GM19452 (cell line): ENCODE results near the gene MPRIP.

Experiments
- ATAC-seq: cut with Tn5 transposase; IDR thresholded peaks from one replicate; pipeline ENCODE4 v1.9.1; 2021; ENCODE audit not compliant: unreplicated experiment

MPRIP gene

DNA sequence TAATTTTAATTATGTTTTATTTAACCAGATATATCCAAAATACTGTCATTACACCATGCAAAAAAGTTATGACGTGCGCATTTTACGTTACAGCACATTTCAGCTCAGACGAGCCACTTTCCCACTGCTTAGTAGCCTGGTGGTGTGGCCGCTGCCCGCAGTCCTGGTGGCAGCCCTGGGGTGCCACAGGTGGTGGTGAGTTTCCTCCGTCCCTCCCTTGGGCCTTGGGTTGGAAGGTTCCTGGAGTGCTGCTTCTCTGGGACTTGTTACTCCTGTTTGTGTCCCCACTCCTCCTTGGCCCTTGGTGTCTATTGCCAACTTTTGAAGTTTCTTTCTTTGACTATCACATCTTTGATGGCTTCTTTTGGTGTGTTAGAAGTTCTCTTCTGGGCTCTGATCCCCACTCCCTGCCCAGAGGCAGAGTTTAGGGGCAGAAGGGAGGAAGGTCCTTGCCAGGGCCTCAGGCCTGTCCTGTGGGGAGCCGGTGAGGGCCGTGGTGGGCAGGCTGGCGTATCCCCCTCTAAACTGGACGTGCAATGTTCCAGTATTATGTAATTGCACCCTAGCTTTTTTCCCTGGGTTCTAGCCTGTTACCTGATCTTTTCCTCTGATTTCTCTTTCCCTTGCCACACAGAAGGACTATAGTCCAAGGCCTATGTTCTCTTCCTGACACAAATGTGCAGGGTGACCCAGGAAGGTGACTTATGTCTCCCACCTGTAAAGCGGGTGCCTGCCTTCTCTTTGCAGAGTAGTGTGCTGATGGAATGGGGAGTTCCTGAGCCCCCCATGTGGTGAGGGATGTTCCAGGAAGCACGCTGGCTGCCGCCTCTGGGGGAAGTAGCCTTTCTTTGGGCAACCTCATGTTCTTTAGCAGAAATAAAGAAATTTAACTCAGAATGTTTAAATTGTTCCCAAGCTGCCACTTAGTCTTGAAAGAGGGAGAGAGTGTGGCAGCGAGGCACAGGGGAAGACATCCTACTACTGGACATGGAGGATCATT lies 8.4 kb downstream of the MPRIP start:
- ATAC-seq = no peak

DNA sequence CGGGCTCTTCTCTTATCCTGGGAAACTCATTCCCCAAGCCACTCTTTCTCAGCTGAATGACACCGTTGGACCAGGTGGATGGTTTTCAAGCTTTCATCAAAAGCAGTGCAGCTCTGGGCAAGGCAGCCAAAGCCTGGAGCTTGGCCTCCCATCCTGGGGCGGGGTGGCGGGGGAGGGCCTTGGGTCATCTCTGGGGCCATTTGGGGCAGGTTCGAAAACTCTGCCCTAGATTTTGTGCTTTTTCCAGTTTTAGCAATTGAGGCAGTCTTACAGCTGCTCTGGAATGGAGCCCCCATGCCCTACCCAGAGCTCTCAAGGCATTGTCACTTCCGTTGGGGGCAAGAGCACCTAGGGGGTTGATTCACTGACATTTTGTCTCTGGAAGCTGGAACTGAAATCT lies 9.1 kb downstream of the MPRIP start:
- no peak for ATAC-seq

DNA sequence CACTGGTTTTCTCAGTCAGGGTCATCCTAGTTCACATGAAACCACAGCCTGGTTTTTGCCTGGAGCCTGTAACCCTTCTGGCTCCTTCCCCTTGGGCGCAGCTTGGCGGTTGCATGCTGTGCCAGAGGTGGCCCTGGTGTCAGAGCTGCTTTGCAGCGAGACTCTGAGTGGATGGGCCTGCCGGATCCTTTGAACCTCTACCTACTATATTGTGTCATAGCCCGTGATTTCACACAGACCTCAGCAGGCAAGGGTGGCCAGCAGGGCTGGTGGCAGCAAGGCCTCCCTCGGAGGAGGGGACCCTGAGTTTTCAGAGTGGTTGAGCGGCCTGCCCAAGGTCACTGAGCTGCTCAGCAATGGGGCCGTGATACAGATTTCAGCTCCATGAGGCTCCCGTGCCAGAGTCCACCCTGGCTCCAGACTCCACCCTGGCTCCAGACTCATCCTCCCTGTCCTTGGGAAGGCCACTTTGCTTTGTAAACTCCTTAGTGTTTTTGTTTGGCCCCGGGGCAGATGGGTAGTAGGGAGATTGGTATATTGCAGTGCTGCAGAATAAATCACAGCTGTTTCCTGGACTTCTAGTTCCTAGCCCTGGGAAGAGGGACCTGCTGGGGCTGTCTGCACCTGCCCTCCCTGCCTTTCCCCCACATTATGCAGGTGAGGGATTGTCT lies 9.7 kb downstream of the MPRIP start:
- no peak for ATAC-seq

DNA sequence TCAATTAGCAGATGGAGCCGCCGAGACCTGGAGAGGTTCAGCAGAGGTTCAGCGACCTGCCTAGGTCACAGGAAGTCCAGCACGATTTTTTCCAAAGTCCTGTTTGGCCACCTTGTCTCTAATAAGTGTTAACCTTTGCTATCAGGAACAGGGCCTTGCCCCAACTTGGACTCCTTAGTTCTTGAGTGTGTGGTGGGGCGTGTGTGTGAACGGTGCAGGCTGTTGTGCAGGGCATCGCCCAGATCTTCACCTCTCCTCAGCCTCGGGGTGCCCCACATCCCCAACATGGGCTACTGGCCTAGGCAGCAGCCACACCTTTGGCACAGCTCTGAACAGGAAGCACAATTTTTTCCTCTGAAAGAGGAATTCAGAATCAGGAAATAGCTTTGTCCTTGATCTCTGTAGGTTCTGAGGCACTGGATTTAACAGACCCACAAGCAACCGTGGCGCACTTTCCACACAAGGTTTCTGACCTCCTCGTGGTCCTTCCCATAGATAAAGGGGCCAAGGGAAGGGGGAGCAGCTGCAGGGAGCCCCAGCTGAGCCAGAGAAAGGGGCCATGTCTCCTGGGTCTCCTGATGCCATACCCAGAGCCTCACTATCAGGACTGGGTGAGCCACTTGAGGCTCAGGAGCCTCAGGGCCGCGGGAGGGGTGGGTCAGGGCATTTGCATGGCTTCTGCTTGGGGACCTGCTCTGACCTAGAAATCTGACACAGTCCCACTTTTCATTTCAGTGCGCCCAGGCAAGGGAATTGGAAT lies 10.4 kb downstream of the MPRIP start:
- no peak for ATAC-seq

DNA sequence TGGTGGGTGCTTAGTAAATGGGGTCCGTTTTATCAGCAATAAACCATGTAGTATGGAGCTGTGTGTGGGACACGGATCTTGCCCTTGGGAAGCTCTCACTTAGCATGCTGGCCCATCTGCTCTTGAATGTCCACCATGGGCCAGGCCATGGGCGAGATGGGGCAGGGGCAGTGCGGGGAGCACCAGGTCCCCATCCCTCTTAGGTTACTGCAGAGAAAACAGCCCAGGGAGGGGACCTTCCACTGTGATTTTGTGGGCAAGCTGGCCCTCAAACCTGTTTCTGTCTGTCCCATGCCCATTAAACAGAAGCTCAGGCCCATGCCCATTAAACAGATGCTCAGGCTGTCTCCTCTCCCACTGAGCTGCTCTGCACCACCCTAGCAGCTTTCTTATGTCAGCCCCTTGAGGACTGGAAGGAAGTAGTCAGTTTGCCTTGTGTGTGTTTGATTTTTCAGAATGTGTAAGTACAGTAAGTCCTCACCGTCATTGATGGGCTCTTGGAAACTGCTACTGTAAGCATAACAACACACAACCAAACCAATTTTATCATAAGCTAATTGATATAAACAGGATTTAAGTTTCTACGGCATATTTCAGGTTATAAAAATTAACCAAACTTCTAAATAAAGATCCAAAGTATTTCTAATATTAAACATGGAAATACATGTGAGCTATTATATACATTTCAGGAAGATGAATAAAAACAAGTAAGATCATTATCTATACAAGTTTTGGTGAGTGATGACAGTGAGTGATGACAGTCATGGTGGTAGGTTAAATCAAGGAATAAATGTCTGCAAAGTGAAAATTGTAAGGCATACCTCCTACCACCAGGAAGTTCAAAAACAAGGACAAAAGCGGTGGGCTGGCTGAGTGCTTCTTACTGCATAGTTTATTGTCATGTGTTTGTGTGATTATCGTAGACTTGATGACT lies 11.5 kb downstream of the MPRIP start:
- no peak for ATAC-seq

DNA sequence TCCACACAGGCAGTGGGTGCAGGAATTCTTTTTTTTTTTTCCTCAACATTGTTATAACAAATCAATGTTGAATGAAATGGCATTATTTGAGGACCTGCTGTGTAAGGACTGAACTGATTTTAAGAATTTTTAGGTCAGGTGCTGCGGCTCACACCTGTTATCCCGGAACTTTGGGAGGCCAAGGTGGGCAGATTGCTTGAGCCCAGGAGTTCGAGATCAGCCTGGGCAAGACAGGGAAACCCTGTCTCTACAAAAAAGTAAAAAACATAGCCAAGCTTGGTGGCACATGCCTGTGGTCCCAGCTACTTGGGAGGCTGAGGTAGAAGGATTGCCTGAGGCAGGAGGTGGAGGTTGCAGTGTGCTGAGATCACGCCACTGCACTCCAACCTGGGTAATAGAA lies 12.4 kb downstream of the MPRIP start:
- ATAC-seq = no peak

DNA sequence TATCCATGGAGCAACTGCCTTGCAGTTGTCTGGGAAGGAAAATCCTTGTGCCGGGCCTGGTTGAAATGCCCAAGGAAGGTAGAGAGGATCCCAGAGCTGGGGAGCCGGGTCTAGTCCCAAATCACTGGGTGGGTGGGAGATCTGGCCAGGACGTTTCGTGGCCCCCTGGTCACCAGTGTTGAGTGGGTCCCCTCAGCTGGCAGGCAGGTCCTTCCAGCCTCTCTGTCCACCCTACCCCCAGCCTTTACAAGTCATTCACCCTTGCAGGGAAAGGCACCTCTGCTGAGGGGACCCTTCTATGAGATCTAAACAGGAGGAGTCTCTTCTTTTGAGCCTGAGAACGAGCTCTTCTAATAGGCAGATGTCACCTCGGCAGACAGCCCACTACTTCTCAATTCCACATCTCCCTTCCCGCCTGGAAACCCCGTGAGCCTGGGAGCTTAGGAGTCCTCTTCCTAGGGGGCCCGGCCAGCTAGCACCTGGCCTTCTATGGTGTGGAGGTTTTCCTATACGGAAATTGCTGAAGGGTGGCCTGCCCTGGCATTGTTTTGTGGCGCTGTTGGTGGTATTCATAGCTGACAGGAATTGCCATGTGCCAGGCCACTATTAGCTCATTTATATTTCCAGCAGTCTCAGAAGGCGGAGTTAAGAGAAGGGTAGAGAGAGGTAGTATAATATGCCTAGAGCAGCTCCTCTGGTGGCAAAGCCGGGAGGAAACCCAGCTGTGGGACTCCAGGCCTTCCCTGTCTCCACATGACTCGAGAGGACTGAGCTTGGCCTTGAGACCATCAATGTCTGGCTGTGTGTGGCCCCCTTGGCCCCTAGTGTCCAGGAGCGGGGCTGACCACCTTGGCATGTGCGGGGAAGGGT lies 13.3 kb downstream of the MPRIP start:
- ATAC-seq = no peak

DNA sequence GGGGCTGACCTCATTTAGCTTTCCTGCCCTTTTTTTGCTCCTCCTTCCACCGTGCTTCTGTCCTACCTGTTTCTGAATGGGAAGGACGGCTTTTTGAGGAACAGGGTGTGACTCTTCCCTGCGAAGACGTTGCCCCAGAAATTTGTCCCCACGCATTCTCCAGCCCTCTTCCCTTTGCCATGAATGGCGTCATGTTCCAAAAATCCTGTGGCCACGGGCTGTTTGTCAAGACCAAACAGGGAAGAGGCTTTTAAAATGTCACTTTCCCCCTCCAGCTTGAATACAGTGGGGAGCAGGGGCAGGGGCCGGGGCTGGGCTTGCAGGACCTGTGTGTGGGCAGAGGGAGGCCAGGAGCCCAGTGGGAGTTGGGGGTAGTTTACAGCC lies 13.9 kb downstream of the MPRIP start:
- ATAC-seq = no peak

DNA sequence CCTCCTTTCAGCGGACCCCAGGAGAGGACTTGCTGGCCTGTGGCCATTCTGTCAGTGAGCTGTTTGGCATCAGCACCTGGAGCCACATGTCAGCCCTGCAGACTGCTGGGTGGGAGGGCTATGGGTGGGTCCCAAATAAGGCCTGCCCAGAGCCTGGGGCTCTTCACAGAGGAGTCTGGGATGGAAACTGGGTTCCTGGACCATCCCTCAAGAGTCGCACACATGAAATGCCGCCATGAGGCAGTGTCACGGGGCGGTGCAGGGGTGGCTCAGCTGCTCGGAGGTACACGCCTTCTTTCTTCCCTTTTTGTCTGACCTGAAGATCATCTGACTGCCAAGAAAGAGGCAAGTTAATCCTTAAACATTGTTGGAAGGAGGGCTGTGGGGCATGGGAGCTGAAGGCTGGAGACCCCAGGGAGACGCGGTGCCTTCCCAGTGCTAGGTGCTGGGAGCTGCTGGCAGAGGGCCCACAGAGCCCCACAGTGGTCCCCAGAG lies 14.8 kb downstream of the MPRIP start:
- ATAC-seq = no peak

DNA sequence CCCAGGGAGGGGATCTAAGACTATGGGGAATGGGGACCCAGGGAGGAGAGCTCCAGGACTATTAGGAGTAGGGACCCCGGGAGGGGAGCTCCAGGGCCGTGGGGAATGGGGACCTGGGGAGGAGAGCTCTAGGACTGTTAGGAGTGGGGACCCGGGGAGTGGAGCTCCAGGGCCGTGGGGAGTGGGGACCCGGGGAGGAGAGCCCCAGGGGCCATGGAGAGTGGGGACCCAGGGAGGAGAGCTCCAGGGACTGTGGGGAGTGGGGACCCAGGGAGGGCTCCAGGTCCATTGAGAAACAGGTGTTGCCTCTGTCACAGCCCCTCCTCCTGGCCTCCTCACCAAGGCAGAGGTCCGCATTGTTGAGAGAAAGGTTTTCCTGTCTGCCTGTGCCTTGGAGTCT lies 16.0 kb downstream of the MPRIP start:
- ATAC-seq = no peak

DNA sequence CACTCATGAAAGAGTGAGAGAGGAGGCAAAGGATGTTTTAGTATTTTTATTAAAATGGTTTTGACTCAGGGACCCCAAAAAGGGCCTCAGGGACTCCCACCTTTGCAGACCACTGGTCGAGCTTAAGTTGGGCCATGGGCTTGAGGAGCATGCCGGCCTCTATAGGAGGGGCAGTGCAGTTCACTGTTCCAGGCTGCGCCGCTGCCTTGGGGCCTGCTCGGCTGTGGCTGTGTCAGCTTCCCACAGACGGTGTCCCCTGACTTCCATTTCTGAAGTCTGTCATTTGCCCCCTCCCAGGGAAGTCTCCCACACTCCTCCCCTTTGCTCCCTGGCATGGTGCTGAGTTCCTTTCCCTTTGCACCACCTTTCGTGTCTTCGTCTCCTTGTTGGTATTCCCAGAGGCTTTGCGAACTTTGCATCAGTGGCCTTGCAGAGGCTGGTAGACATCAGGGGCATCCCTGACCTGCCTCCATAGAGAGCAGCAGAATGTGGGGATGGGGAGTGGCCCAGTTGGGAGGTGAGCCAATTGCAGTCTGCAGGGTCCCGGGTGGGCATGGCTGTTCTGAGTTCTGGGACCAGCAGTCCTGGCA lies 17.1 kb downstream of the MPRIP start:
- ATAC-seq = no peak

DNA sequence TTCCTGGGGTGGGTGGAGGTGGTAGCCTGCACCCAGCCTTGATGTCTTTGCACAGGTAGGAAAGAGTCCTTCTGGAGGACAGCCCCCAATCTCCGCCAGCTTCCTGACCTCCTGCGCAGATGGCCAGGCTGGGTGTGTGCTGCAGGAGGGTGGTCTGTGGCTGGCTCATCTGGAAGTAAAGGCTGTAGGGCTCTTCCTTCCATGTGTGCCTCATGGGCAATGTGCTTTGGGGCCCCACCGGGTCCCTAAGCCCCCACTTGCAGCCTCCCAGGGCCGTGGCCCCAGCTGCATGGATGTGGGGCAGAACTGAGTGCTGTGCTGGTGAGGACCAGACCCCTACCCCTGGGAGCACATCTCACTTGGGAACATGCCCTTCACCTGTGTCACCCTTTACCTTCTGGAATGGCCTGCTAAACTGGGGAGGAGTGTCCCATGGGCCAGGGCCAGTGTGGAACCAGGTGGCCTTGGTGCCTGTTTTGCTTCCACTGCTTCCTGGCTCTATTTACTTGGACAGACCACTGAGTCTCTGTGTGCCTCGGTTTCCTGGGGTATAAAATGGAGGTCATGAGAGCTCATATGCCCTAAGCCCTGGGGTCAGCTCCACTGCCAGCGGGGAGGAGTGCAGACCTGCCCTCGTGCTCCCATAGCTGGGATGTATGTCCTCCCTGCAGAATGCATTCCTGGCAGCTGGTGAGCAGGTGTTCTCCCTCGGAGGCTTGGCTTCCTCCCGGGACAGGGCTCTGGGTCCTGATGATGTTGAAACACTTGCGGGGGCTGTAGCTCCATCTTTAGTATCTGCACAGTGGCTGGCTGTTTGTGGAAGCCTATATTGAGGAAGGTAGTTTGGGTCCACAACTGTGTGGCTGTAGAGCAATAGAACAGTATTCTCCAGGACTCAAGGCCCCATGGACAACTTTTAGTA lies 18.0 kb downstream of the MPRIP start:
- no peak for ATAC-seq

DNA sequence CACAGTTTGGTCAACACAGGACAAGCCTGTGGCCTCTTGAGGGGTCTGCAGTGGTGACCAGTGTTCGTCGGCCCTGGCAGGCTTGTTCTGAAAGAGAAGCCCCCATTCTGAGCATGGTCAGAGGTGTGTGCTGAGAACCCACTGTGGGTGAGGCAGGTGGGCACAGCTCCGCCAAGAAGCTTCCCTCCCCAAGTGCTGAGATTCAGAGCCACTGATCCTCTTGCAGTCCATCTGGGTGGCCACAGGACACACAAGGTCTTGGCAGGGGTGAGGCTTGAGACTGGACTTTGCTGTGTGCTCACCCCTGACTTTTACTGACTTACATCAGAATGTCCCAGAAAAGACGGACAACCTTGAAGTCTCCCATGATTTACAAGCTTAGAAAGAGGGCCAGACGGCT lies 18.7 kb downstream of the MPRIP start:
- ATAC-seq = no peak

DNA sequence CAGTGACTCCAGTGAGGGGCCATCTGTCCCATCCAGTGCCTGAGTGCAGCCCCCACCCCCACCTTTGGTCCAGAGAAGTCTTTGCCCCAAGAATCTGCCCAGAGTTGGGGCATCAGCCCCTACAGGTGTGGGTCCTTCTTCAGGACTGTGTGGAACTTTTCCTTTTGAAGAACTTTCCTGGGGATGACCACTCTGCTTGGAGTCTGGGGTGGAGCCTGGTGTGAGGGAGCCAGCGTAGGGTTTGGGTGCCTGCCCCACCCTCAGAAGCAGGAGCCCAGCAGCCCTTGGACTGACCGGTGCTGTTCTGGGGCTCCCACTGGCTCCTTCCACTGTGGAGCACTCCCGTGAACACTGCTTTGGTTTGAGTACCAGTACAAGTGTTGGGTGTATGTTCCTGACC lies 19.3 kb downstream of the MPRIP start:
- ATAC-seq = no peak

DNA sequence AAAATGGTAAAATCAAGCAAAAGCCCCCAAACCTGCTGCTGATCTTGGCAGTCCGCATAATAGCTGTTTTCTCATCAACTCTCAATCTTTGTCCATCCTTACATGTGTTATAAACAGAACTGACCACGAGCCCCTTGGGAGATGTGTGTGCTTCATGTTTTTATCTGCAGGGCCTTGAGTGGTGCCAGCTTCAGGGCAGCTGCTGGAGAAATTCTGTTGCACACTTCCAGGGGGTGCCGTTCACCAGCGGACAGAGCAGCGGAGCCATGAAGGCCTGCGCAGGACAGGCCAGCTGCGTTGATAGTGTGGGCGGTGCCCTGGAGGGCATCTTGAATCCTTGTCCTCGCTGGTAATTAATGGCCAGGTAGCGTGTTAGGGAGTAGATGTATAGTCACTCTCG lies 20.1 kb downstream of the MPRIP start:
- no peak for ATAC-seq

DNA sequence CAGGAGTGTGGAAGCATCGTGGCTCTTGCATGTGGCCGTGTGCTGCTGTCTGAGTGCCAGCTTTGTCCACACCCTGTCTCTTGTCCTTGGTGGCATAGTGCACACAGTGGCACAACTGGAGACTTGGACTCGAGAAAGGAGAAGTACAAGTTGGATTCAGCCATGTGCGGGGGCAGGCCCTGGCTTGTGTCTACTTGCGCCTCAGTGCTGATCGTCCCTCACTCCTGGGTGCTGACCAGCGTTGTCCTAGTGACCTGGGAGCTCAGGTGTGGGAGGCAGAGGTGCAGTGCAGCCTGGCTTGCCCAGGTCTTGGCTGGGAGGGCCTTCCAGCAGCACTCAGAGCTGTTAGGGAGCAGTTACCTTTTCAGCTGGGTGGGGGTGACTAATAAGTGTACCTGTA lies 20.6 kb downstream of the MPRIP start:
- no peak for ATAC-seq

DNA sequence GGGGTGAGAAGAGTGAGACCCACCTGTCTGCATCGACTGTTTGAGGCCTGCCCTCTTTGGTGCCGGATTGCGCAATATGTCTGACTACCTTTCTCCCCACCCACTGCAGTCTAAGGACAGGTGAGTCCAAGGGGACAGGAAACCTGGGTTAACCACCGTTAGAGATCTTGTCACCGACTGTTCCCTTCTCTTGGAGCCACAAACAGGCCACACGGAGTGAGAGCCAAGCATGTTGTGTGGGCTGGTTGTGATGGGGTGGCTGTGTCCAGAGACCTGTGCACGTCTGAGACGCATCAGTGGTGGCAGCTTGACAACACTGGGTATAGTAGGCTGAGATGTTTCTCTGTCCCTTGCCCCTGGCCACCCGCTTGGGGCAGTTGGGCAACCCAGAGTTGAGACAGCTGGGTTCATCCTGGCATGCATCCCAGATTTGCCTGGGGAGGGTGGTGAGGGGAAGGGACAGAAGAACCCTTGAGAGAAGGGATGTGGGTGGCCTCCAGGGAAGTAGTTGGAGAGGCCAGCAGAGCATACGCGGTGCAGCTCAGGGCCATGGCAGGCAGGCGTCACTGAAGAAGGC lies 21.4 kb downstream of the MPRIP start:
- no peak for ATAC-seq

DNA sequence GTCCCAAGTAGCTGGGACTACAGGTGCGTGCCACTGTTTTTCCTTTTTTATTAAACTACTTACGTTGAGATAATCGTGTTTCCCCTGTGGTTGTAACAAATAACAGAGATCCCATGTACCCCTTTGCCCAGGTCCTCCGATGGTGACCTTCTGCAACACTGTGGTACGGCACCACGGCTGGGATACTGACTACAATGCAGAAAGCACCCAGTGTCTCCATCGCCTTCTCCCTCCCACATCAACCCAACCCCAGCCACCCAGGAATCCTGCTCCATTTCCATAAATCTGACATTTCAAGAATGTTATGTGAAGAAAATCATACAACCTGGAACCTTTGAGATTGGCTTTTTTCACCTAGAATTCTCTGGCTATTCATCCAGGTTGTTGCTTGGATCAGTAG lies 22.1 kb downstream of the MPRIP start:
- ATAC-seq = no peak
